Central memory CD4-positive, alpha-beta T cell (primary cell): ENCODE data around the gene KCNIP4.

Experiments used
- DNase-seq: peaks from one replicate; pipeline ENCODE4 v3.0.0; 2022

Gene KCNIP4

GRCh38 chr4:21167711-21168110 is 780.9 kb downstream of the KCNIP4 start:
- DNase-seq: no peak

DNA sequence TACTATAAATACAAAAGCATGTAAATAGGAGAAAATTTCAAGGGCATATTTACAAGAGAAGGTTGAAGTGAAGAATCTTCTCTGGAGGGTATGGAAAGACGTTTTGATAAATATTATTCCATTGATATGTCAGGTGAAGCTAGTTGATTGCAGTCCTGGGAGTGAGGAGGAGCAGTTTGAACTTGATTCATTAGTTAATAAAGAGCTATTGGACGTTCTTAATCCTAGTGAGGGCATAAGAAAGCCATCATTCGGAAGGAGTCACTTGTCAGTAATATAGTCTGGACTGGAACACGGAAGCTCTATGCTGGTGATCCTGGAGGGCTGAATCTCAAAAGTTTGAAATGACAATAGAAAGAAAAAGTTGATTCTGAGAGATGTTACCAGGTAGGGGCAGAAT is 793.2 kb downstream of the KCNIP4 start:
- no peak for DNase-seq

DNA sequence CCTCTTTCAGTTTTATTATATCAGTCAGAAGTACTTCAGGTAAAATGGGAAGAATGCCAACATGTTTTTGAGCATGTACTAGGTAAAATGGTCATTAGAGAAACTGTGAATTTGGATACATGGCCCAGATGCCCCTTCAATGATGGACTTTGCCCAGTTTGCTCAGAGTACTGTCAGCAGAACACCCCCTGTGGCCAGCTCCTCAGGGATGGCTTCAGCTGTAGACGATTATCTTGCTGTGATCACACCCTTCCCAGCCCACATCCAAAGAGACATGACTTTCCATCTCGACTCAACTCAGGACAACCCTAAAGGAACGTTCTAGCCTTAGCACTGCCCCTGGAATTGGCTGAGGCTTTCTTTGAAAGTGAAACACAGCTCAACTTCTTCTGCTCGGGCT is 809.2 kb downstream of the KCNIP4 start:
- DNase-seq: no peak

GRCh38 chr4:21136051-21136630 is 812.4 kb downstream of the KCNIP4 start:
- no peak for DNase-seq

DNA sequence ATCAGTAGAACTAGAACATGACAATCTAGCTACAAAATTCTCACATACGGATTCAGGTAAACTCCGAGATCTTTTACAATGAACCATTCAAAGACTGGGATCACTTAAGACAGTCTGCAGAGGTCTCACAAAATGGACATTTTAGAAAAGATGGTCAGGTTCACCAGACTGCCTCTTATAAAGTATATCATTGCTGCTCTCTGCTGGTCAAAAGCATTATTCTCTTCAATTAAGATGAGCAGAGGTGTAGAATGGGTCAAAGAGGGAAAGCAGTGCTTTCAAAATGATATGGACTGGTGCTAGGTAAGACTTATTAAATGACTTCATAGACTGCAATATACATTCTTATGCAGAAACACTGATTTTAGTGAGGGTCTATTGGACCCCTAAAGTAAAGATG is 813.6 kb downstream of the KCNIP4 start:
- DNase-seq: peak; percentile 12

DNA sequence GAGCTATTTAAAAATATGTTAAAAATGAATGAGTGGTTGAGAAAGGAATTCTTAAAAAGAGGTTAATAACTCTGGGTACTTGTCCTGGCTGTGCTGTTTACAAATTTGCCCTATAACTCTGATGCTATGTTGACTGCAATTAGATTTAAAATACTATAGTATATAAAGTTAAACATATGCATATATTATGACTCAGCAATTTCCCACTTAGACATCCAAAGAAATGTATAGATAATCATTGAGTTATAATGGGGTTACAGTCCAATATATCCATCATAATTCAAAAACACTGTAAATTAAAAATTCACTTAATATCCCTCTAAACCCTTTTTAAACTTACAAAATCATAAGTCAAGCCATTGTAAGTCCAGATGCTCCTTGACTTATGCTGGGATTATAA is 818.0 kb downstream of the KCNIP4 start:
- no peak for DNase-seq

DNA sequence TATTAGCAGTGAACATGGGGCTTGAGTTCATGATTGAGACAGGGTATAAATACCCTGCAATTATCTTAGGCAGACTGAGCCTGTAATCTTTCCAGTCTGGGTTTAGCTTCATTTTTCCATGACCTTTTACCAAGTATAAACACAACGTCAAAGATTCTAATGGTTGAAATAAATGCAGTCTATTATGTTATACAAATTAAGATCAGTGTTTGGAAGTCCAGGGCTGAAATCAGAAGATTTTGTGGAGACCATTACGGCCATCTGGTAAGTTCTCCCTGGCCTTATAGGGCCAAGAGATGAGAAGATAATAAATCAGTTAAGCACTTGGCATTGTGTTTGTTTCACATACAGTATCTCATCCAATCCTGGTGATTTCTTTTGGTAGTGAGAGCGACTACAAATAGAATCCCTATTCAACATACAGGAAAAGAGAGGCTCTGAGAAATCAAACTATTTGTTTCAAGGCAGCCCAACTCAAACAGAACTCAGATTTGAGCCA is 822.5 kb downstream of the KCNIP4 start:
- no peak for DNase-seq

- no peak for DNase-seq
Measured at GRCh38 chr4:21118301-21118700, 830.3 kb downstream of the KCNIP4 start.

- DNase-seq: no peak
Measured at GRCh38 chr4:21117541-21118180, 830.9 kb downstream of the KCNIP4 start.

GRCh38 chr4:21113496-21114223 is 834.9 kb downstream of the KCNIP4 start:
- no peak for DNase-seq

DNA sequence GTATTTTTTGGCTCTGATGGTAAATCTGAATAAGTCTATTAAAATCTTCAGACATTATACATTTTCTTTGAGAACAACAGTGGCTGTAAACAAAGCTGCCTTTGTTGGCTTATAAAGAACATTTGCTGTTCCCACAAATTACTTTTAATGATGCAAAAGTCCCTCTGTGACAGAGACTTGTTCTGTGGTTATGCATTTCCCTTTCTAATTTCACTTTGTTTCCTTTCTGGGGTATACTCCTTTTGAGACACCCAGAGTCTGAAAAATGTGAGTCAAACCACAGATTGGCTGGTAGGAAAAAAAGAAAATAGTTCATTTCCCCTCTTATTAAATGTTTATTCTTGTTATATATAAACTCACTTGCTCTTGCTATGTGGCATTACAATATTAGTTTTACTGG is 845.9 kb downstream of the KCNIP4 start:
- DNase-seq: no peak

DNA sequence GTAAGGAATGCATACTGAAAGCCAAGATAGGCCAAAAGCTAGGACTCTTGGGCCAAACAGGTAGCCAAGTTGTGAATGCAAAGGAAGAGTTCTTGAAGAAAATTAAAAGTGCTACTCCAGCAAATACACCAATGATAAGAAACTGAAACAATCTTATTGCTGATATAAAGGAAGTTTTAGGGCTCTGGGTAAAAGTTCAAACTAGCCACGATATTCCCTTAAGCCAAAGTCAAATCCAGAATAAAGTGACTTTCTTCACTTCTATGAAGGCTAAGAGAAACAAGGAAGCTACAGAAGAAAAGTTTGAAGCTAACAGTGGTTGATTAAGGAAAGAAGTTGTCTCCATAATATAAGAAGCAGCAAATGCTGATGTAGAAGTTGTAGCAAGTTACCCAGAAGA is 850.7 kb downstream of the KCNIP4 start:
- no peak for DNase-seq

GRCh38 chr4:21097026-21097425 is 851.5 kb downstream of the KCNIP4 start:
- DNase-seq: no peak

DNA sequence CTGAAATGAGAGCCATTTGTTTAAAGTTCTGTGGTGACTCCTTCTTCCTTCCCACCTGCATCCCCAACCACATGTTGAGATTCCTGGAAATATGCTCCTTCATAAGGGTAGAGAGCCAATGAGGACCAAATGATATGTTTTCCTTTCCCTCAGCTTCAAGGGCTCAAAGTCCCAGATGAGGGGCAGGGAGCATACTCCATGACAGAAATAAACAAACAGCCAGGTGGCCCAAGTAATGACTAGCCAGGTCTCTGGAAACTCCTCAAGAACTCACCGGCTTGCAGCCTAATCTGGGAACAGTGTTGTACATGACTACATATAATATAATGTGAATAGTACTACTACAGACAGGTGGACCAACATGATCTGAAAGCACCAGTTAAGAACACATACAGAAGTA is 856.0 kb downstream of the KCNIP4 start:
- DNase-seq: no peak

GRCh38 chr4:21090094-21090666 is 858.4 kb downstream of the KCNIP4 start:
- no peak for DNase-seq

GRCh38 chr4:21083413-21083812 is 865.2 kb downstream of the KCNIP4 start:
- no peak for DNase-seq

GRCh38 chr4:21077967-21078366 is 870.6 kb downstream of the KCNIP4 start:
- DNase-seq: no peak

- DNase-seq: no peak
Measured at GRCh38 chr4:21067351-21067750, 881.2 kb downstream of the KCNIP4 start.

DNA sequence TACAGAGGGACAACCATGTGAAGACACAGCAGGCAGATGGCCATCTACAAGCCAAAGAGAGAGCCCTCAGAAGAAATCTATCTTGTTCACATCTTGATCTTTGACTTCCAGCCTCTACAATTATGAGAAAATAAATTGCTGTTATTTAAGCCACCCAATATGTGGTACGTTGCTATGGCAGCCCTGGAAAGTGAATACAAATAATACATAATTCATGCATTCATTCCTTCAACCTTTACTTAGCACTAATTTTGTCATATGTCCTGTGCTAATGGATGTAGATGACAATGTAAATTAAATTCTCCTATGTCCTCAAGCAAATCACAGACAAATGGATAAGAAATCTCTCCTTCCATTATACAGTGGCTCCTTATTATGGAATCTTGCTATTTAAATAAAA is 886.7 kb downstream of the KCNIP4 start:
- no peak for DNase-seq

GRCh38 chr4:21046141-21046540 is 902.4 kb downstream of the KCNIP4 start:
- no peak for DNase-seq

DNA sequence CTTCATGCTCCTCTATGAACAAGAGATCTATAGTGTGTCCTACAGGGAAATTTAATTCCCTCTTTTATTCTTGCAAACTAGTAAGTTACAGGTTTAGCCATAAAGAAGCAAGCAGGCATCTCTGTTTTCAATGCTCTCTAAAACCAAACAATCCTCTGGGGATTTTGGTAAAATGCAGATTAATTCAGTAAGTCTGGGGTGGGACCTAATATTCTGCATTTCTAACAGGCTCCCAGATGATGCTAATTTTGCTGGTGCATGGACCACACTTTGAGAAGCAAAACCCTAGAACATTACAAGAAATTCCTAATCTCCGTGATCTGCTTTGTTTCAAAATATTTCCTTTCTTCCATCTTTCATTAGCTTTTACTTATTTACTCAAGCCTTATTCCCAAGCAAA is 903.5 kb downstream of the KCNIP4 start:
- no peak for DNase-seq

- DNase-seq: no peak
Measured at GRCh38 chr4:21041708-21042107, 906.9 kb downstream of the KCNIP4 start.

GRCh38 chr4:21034728-21035127 is 913.8 kb downstream of the KCNIP4 start:
- DNase-seq: no peak
